Uterus (tissue), 2 donors: ENCODE data around the gene DUSP7.

Experiments
- CTCF ChIP-seq, 4 experiments: fragments of 200-600 bp in 2 of 4; fragments of 450-650 bp in 2 of 4; sonication (generic) in 2 of 4; IDR thresholded peaks; one replicate each; pipeline ENCODE4 v1.5.1; 2016 to 2019; ENCODE audit warnings: antibody characterized with exemption in 4 of 4, mild to moderate bottlenecking in 2 of 4, moderate library complexity in 1 of 4
- POLR2A ChIP-seq, 2 donors: fragments of 450-650 bp; IDR thresholded peaks; one replicate each; pipeline ENCODE4 v1.6.1; 2016; ENCODE audit warnings: antibody characterized with exemption in 2 of 2, mild to moderate bottlenecking in 1 of 2, moderate library complexity in 1 of 2

GRCh38 chr3:52032702-52033408 lies 23.5 kb downstream of the DUSP7 start:
- no peak for TF ChIP-seq CTCF (IDR thresholded peaks at IDR 0.05)
- no peak for TF ChIP-seq POLR2A (IDR thresholded peaks at IDR 0.05)
